HG03108 (cell line): ENCODE measurements around the gene HIBCH.
"Not testable (repeated sequence)": the region's sequence is repeated elsewhere in the genome, so short reads cannot be mapped to it uniquely, and the experiment has no call there.

Experiments
- ATAC-seq: cut with Tn5 transposase; IDR thresholded peaks from one replicate; pipeline ENCODE4 v1.9.1; 2021; ENCODE audit warnings: moderate library complexity; ENCODE audit not compliant: unreplicated experiment

HIBCH gene

GRCh38 chr2:190255676-190256075 lies 64.0 kb downstream of the HIBCH start:
- no peak for ATAC-seq

- no peak for ATAC-seq
These were observed 65.4 kb downstream of the HIBCH start for GRCh38 chr2:190254063-190254850.

- ATAC-seq, result no peak
These were observed 69.2 kb downstream of the HIBCH start for GRCh38 chr2:190250421-190250820.

DNA sequence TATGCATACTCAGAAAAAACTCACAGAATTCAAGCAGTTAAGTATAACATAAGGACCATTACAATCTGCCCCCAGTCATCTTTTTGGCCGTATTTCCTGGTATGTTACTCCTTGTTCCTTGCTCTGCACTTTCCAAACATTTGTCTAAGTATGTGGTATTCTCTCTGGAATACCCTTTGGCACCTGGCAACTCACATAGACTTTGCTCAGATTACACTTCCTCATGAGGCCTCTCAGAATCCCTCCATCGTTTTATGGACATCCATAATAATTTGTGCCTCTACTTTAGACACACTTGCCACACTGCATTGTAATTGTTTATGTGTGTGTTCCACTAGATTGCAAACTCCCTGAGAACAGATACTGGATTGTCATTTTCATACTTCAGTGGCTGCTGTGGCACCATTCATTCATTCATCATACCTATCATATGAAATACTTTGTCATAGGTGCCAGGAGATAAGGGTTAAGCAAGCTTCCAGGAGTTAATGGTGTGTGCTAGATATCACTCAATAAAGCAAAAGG lies 84.0 kb downstream of the HIBCH start:
- ATAC-seq, result no peak

DNA sequence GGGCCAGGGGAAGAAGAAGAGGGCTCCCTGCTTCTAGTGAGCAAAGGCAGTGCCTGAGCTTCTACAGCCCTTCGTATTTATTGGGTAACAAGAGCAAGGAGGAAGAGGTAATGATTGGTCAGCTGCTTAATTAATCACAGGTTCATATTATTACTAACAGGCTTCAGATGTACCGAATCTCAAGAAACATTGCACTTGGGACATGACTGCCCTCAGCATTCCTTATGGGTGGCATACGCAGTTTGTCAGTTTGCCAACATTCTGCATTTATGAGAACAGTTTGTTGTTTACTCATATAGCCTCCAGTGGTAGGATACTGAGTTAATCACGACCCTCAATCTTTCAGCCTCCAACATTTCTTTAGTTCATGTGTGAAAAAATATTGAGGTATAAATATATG lies 84.5 kb downstream of the HIBCH start:
- ATAC-seq, result no peak

GRCh38 chr2:190223989-190224388 lies 95.6 kb downstream of the HIBCH start:
- not testable (repeated sequence) for ATAC-seq

- ATAC-seq, result not testable (repeated sequence)
These were observed 96.9 kb downstream of the HIBCH start for GRCh38 chr2:190222745-190223144.

- no peak for ATAC-seq
These were observed 98.2 kb downstream of the HIBCH start for GRCh38 chr2:190221429-190221828.

DNA sequence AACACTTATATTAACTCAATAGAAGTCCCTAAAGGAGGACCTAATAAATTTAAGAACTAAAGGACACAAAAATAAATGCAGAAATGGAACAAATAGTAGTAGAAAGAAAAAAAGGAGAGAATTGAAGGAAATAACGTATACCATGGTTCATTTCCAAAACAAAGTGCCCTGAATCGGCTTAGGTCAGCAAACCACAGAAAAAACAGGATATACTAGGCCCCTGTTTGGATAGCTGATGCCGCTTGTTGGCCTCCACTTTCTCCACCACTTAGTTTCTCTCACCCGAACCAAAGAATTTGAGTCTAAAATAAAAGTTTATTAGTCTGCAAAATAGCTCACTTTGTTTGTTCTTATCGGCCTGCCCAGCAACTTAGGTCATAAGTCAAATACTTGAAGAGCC lies 100.4 kb downstream of the HIBCH start:
- no peak for ATAC-seq

- ATAC-seq, result no peak
These were observed 102.0 kb downstream of the HIBCH start for GRCh38 chr2:190217616-190218015.

GRCh38 chr2:190216829-190217228 lies 102.8 kb downstream of the HIBCH start:
- no peak for ATAC-seq

DNA sequence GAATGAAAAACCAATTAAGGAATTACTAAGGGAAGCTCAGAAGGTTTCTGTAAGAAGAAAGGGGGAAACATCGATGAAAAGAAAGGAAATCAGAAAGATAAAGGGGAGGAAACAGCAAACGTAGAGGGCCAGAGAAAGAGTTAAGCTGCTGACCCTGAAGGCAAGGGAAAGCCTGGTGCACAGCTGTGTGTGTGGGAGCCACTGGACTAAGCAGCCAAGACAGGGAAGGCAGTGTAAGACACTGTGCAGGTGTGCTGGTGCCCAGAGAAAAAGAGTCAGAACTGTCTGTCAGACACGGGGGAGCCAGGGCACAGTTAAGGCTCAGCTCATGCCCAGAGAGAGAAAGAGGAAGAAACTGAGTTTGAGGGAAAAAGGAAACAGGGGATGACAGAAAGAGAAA lies 104.0 kb downstream of the HIBCH start:
- no peak for ATAC-seq

DNA sequence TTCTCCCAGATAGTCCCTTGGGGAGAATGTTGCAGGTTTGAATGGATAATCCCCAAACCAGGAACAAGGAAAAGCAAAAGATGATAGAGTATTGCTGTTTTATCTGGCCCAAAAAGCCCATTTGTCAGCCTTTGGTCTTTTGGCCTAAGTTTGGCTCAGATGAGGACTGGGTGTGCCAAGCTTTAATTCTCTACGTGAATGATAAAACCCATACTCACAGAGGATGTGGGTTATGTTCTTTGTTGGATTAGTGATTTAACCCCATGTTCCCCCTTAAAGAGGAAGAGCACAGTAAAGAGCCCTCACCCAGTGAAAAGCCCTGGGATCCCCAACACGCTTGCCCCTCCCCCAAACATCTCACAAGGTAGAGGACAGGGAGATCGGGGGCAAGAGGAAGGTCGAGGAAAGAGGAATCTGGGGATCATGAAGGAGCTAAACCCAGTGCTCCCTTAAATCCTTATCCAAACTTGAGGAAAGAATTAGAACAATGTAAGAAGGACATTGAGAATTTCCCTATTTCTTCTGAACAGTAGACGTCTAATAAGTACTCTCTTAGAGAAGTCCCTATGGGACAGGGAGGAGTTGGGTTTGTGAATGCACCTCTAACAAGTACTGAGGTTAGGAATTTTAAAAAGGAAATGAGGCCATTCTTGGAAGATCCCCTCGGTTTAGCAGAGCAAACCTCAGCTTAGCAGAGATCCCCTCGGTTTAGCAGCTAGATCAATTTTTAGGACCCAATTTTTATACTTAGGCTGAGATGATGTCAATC lies 105.0 kb downstream of the HIBCH start:
- ATAC-seq, result no peak

GRCh38 chr2:190213441-190214335 lies 105.9 kb downstream of the HIBCH start:
- no peak for ATAC-seq

DNA sequence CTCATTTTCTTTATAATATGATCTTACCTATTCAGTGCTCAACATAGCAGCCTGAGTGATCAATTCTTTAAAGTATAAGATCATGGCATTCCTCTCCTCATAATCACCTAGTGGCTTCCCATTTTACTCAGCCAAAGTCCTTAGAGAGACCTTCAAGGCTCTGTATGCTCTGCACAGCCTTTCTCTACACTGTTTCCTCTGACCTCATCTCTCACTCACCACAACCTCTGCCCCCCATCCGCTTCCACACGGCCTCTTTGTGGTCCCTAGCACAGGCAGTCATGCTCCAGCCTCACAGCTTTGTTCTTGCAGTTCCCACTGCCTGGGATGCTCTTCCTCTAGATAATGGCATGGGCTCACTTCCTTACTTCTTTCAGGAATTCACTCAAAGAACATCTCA lies 109.2 kb downstream of the HIBCH start:
- ATAC-seq, result no peak

- ATAC-seq, result no peak
These were observed 110.1 kb downstream of the HIBCH start for GRCh38 chr2:190209559-190209958.

DNA sequence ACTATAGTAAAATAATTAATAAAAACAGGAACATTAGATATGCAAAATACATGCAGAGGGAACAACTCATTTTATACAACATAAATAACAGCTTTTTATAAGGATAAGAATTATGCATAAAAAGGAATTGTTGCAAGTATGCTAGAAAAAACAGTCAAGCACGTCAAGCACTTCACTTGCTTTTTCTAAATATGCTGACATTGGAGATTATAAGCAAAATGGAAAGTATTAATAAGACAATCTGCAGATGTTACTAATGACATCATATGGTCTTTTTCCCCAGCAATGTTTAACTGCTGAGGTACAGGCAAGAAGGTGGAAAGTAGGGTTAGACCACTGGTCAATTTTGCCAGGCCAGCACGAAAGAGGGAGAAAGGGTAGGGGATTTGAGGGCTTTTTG lies 111.7 kb downstream of the HIBCH start:
- no peak for ATAC-seq

DNA sequence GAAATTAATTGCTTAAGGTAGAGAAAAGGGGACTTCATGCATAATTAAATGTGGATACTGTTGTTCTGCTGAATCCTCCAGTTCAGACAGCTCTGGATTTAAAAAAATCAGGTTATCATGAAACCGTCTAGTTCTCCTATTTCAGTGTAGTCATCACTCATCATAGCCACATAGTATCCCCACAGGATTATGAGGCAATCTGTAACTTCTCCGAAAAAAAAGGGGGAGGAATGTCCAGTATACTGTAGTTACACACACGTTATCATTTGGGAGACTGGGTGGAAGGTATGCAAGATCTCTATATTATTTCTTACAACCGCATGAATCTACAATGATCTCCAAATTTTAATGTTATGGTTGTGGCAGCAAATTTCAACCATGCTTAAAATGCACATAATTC lies 114.0 kb downstream of the HIBCH start:
- ATAC-seq, result no peak

- no peak for ATAC-seq
These were observed 117.0 kb downstream of the HIBCH start for GRCh38 chr2:190202604-190203003.

DNA sequence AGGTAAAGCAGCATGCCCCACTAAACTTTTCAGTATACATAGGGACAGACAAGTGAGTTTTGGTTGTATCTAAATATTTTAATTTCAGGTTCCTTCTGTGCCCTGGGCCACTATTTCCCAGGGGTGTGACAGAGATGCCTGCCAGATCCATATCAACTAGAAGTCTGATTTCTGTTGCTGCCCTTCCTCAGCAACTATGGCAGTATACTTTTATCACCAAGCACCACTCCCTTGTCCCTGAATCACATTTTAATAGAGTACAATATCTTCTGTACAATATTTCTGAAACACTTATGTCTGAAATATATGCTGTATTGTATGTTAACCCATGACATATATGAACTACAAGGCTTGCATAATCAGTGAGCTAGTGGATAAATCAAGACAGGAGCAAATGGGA lies 117.6 kb downstream of the HIBCH start:
- ATAC-seq, result no peak

GRCh38 chr2:190200603-190201002 lies 119.0 kb downstream of the HIBCH start:
- ATAC-seq, result no peak
